ENCODE results near the gene CCDC60.

Gene CCDC60

GRCh38 chr12:119308708-119309456, 25.6 kb upstream of the CCDC60 start:
- H3K36me3 ChIP-seq (ENCODE audit: control insufficient read depth, insufficient read depth, low read length) = no peaks in the 10 kb centered on the region
- no peak for DNase-seq (ENCODE audit: extremely low read depth, insufficient read length)
- no peaks in the 10 kb centered on the region for H3K27me3 ChIP-seq (replicated peaks; ENCODE audit: control insufficient read depth, insufficient read depth, low read length)
- no peak for TF ChIP-seq CTCF (IDR thresholded peaks at IDR 0.05; ENCODE audit: insufficient read depth, low read length, poor library complexity, severe bottlenecking)
- H3K4me3 ChIP-seq (replicated peaks; ENCODE audit: low read depth, low read length) = no peak overlapping the region

- H3K27me3 ChIP-seq (replicated peaks; ENCODE audit: control insufficient read depth, insufficient read depth, low read length) = no peaks in the 10 kb centered on the region
- H3K4me3 ChIP-seq (replicated peaks; ENCODE audit: low read depth, low read length) = no peak overlapping the region
- H3K36me3 ChIP-seq (ENCODE audit: control insufficient read depth, insufficient read depth, low read length) = no peaks in the 10 kb centered on the region
- DNase-seq (ENCODE audit: extremely low read depth, insufficient read length) = no peak
- no peak for TF ChIP-seq CTCF (IDR thresholded peaks at IDR 0.05; ENCODE audit: insufficient read depth, low read length, poor library complexity, severe bottlenecking)
Measured at GRCh38 chr12:119311878-119312277, 22.7 kb upstream of the CCDC60 start.

- no peak for TF ChIP-seq CTCF (IDR thresholded peaks at IDR 0.05; ENCODE audit: insufficient read depth, low read length, poor library complexity, severe bottlenecking)
- Histone ChIP-seq H3K4me3 (replicated peaks; ENCODE audit: low read depth, low read length) (no peak overlapping the region), H3K27me3 (replicated peaks; ENCODE audit: control insufficient read depth, insufficient read depth, low read length) (no peaks in the 10 kb centered on the region), H3K36me3 (ENCODE audit: control insufficient read depth, insufficient read depth, low read length) (no peaks in the 10 kb centered on the region)
- no peak for DNase-seq (ENCODE audit: extremely low read depth, insufficient read length)
Measured at GRCh38 chr12:119312904-119313303, 21.6 kb upstream of the CCDC60 start.

- Histone ChIP-seq H3K27me3 (replicated peaks; ENCODE audit: control insufficient read depth, insufficient read depth, low read length) (no peaks in the 10 kb centered on the region), H3K36me3 (ENCODE audit: control insufficient read depth, insufficient read depth, low read length) (no peaks in the 10 kb centered on the region), H3K4me3 (replicated peaks; ENCODE audit: low read depth, low read length) (no peak overlapping the region)
- DNase-seq (ENCODE audit: extremely low read depth, insufficient read length) = no peak
- no peak for TF ChIP-seq CTCF (IDR thresholded peaks at IDR 0.05; ENCODE audit: insufficient read depth, low read length, poor library complexity, severe bottlenecking)
Measured at GRCh38 chr12:119314290-119314689, 20.2 kb upstream of the CCDC60 start.

- no peak for TF ChIP-seq CTCF (IDR thresholded peaks at IDR 0.05; ENCODE audit: insufficient read depth, low read length, poor library complexity, severe bottlenecking)
Measured at GRCh38 chr12:119319638-119320037, 14.9 kb upstream of the CCDC60 start.

GRCh38 chr12:119320678-119321077, 13.9 kb upstream of the CCDC60 start:
- Histone ChIP-seq H3K27me3 (replicated peaks; ENCODE audit: control insufficient read depth, insufficient read depth, low read length) (peaks cover 3% of the 10 kb centered on the region), H3K36me3 (ENCODE audit: control insufficient read depth, insufficient read depth, low read length) (no peaks in the 10 kb centered on the region), H3K4me3 (replicated peaks; ENCODE audit: low read depth, low read length) (no peak overlapping the region)
- no peak for DNase-seq (ENCODE audit: extremely low read depth, insufficient read length)
- no peak for TF ChIP-seq CTCF (IDR thresholded peaks at IDR 0.05; ENCODE audit: insufficient read depth, low read length, poor library complexity, severe bottlenecking)

More at GRCh38 chr12:119319638-119320037, 14.9 kb upstream of the CCDC60 start:
- Histone ChIP-seq H3K4me3 (replicated peaks; ENCODE audit: low read depth, low read length) (no peak overlapping the region), H3K27me3 (replicated peaks; ENCODE audit: control insufficient read depth, insufficient read depth, low read length) (peaks cover 3% of the 10 kb centered on the region), H3K36me3 (ENCODE audit: control insufficient read depth, insufficient read depth, low read length) (no peaks in the 10 kb centered on the region)
- DNase-seq (ENCODE audit: extremely low read depth, insufficient read length) = no peak
